ENCODE results near the gene ASPG. TPM values are rescaled to one million over a fixed set of nuclear protein-coding genes. Genes with fewer than 3 reads are reported as not detected.

Gene ASPG
- total RNA-seq, 1 experiment from 2014 or later, result not detected

DNA sequence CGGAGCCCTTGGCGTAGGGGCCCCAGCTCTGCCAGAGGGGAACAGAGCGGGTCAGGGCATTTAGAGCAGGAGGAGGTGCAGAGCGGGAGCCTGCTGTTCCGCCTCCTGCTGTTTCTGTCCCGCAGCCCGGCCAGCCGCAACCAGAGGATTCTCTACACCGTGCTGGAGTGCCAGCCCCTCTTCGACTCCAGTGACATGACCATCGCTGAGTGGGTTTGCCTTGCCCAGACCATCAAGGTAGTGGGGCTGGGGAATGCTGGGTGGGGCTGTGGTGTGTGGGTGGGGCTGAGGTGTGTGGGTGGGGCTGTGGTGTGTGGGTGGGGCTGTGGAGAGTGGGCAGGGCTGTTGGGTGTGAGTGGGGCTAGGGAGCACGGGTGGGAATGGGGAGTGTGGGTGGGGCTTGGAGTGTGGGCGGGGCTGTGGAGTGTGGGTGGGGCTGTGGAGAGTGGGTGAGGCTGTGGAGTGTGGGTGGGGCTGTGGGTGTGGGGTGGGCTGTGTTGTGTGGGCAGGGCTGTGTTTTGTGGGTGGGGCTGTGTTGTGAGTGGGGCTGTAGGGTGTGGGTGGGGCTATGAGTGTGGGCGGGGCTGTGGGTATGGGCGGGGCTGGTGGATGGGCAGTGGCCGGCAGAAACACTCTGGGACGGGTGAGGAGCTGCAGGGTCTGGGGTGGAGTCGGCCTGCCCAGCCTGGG lies 8.0 kb downstream of the ASPG start:
- no peak for DNase-seq (ENCODE audit: low spot score)

DNA sequence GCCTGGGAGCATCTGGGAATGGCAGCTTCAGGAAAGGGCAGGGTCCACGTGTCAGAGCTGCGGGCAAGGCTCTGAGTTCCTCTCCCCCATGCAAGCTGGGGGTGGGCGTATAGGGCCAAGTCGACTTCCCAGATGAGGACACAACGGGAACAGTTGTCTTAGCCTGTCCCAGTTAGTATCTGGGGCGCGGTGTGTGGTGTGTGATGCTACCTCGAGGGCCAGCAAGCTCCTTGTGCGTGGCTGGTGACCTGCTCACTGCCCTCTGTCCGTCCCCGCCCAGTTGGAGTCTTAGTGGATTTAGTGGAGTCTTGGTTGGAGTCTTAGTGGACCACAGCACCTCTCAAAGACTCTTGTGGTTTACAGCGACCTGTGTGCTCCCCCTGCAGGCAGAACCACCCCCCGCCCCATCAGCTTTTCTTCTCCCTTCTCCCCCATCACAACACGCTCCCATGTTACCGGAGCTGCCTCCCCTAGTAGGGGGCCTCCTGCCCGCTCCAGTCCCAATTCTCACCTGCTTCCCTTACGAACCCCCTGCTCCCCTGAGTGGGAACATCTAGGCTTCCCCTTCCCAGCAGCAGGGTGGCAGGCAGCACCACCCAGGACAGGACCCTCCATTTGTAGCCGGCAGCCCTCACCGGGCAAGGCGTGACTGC lies 8.7 kb downstream of the ASPG start:
- DNase-seq (ENCODE audit: low spot score), result no peak

DNA sequence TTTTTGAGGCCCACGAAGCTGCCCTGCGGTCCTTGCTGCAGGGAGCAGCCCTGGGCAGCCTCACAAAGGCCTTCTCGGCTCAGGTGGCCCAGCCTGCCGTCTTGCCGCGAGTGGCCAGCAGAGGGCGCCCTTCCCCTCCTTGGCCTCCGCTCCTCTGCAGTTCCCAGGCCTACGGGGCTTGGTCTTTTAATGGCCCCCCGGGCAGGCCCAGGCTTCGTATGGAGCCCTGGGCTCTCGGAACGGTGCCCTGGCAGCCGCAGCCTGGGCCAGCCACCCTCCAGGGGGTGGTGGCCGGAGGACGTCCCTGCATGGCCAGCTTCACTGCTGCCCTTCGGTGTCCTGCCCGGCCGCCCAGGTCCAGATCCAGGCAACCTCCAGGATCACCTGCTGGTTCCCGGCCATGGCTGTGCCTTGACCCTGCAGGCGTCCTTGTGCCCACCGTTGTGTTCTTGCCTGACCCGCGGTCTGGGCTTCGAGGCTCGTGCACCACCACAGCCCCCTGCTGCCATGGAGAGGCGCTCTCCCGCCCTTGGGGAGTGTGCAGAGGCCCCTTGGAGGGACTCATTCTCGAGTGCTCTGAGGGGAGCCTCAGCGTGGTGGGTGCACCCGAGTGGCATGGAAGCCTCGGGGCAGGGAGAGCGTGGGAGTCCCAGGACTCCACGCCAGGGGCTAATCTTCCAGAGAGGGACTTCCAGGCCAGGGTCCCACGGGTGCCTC lies 9.4 kb downstream of the ASPG start:
- peak; percentile 53 for DNase-seq (ENCODE audit: low spot score)

DNA sequence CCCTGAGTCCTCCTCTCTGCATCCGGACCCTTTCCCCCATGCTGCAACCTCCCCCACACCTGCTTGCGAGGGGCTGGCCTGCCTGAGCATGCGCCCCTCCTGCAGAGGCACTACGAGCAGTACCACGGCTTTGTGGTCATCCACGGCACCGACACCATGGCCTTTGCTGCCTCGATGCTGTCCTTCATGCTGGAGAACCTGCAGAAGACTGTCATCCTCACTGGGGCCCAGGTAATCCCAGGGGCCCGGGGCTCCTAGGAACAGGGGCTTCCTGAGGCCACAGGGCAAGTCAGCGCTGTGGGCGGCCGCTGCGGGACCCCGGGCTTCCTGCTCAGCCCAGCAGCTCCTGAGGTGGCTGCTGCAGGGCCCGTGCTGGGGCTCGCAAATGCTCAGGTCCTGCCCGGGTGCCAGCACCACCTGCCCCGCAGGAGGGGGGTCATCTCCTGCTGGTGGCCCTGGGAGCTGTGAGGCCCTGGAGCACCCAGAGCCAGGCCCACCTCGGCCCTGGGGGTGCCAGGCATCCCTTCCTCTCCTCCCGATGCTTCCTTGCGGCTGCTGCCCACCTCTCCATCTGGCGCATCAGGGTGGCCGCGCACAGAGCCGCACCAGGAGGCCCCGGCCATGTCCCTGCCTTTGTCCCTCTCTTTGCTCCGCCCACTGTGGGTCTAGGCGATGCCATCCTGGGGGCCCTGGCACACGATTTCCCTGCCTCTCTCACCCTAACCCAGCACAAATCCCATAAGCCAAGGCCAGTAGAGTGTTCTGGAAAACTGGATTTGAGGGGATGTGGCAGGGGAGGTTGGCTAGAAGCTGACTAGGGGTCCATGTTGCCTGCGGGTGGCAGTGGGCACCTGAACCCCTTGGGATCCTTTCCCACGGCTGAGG lies 10.2 kb downstream of the ASPG start:
- no peak for DNase-seq (ENCODE audit: low spot score)

DNA sequence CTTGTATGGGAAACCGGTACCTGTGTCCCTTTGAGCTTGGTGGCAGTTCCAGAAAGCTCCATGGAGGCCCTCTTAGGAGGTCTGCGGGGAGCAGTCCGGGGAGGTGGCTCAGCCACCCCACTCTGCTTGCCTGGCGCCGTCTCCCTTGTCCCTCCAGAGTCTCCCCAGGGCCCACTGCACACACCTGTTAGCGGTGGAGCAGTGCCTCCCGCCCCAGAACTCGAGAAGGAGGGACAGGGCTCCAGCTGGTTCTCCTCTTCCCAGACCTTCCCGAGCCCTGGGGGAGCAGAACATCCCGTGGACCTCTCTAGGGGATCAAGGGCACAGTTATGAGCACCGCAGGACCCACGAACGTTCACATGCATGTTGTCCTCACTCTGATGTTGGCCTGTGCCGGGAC lies 10.8 kb downstream of the ASPG start:
- DNase-seq (ENCODE audit: low spot score), result no peak

DNA sequence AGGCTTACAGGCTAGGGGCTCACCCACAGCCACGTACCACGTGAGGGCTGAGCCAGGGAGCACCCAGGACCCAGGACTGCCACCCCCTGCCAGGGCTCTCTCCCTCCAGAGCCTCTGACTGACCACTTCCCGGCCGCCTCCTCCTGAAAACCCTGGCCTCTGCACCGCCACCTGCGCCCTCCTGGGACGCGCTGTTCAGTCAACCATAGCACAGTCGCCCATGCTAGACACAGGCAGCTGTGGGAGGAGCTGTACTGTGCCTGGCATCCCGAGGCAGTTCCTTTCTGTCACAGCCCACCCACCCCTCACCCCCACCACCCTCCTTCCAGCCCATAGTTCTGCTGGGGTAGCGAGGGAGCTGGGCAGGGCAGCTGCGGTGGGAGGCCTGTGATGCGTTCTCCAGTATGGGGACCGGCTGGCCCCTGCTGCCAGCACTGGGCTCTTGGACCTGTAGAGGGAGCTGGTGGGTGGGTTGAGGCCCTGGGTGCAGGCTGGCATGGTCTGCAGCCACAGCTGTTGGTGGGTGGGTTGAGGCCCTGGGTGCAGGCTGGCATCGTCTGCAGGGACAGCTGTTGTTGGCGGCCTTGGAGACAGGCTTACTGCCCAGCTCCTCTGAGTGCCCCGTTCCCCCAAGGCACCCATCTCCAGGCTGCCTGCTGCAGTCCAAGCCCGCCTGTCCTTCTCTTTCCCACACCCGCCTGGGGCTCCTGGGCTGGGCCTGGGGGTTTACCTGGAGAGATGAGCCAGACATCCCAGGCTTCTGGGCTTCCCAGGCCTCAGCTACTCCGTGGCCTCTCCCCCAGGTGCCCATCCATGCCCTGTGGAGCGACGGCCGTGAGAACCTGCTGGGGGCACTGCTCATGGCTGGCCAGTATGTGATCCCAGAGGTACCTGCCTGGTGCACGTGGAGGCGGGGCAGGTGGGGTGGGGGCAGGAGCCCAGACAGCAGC lies 11.5 kb downstream of the ASPG start:
- DNase-seq (ENCODE audit: low spot score), result no peak

DNA sequence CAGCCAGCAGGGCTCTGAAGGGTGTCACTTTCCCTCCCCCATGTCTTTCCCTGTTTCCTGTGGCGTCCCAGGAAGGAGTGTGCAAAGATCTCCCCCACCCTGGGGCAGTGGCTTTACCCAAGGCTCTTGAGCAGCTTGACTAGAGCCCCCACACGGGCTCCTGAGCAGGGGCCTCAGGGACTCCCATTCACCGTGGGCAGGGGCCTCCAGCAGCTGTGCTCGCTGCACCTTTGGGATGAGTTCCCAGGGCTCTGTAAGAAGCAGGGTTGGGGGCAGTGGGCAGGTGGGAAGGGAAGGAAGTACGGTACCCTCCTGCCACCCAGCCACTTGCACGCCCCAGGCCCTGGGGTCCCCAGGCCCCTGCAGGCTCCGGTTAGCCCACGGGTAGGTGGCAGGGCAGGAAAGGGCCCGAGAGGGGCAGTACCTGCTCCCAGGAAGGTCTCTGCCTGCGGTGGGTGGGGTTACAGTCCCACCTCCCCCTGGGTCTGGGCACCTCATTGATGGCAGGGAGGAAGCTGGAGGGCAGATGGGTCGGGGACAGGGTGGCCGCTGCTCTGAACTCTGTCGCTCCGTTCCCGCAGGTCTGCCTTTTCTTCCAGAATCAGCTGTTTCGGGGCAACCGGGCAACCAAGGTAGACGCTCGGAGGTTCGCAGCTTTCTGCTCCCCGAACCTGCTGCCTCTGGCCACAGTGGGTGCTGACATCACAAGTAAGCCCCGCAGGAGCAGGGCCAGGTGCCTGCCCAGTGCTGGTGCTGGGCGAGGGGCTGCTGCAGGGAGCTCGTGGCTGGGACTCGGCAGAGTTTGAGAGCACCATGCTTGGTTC lies 13.0 kb downstream of the ASPG start:
- DNase-seq (ENCODE audit: low spot score), result no peak

DNA sequence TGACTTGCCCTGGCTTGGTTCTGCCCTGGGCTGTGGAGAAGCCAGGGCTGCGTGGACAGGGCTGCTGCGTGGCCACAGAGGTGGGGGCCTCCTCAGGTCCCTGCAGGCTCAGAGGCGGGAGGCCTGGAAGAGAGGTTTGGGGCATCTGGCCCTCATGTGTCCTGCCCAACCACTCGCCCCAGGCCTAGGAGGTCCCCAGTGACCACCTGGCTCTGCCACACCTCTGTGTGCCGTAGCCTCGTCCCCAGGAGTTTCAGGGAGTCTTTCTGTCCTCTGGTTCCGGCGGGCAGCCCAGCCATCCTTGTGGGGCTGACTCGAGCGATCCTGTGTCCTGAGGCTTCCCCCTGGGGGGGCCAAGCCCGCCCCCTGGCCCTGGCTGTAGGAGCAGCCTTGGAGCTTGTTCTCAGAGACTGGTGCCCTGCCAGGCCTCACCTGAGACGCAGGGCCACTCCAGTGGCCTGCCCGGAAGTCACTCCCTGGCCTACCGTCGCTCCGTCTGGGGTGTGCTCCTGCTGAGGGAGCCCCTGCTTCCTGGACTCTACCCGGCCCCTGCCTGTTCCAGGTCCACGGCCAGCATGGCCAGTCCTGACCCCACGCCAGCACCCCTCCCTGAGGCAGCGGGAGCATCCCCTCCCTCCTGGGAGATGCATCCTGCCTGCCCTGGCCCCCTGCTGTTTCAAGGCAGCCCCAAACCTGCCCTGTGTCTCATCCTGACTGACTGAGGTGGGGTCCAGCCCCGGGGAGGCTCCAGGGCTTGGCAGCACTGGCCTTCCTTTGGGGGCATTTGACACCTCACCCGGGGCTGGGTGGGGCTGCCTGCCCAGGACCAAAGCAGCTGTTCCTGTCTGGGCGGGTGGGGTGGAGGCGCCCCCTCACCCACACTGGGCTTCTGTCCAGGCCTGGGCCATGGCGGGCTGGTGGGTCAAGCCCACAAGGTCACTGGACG lies 13.9 kb downstream of the ASPG start:
- DNase-seq (ENCODE audit: low spot score), result no peak

DNA sequence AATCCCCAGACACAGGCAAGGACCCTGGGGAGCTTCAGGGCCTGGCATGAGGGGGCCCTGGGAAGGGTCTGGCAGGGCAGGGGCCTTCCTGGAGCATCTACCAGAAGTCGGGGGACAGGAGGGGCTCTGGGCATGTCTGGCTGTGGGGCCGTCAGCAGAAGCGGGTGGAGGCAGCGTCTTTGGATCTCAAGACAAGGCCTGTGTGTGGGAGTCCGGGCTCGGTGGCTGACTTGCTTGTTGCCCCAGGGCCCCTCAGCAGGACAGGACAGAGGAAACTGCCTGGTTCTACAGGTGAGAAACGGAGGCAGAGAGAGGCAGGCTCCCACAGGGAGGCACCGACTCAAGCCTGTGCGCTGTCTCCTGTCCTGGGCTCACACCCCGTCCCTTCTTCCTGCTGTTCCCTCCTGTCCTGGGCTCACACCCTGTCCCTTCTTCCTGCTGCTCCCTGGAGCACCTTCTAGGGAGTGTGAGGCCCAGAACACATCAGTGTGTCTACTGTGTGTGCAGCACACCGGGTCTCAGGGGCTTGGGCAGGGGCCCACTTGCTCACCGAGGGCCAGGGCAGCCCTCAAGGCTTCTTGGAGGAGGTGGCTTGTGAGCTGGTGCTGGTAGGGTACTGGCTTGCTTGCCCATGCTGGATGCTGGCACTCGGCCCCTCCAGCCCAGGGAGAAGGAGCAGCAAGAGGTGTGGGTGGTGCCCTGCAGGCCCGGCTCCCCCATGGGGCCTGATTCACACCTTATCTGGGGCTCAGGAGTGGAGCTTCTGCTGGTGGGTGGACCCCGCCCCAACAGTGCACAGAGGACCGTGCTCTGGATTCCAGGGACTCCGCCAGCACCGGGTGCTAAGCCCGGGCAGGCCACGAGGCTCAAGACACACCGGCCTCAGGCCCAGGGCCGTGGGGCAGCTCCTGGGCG lies 14.9 kb downstream of the ASPG start:
- no peak for DNase-seq (ENCODE audit: low spot score)

DNA sequence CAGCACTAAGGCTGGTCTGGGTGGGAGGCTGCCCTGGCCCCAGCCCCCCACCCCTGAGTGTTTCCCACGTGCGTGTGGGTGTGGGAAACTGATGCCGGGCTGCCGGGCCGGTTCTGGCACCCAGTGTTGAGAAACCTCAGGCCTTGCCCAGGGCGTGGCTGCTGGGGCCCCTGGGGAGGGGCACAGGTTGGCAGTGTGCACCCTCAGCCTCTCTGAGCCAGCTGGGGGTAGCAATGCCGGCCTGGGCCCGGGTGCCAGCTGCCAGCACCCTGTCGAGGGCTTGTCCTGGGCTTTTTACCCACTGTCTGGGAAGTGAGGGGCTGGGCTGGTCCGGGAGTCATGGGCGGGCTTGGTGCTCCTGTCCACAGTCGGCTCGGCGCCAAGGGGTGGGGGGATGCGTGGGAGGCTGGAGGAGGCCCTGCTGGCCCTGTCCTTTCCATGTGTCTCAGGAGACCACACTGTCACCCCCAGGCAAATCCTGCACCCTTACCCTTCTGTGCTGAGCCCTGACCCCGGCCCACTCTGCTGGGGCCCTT lies 15.7 kb downstream of the ASPG start:
- no peak for DNase-seq (ENCODE audit: low spot score)

DNA sequence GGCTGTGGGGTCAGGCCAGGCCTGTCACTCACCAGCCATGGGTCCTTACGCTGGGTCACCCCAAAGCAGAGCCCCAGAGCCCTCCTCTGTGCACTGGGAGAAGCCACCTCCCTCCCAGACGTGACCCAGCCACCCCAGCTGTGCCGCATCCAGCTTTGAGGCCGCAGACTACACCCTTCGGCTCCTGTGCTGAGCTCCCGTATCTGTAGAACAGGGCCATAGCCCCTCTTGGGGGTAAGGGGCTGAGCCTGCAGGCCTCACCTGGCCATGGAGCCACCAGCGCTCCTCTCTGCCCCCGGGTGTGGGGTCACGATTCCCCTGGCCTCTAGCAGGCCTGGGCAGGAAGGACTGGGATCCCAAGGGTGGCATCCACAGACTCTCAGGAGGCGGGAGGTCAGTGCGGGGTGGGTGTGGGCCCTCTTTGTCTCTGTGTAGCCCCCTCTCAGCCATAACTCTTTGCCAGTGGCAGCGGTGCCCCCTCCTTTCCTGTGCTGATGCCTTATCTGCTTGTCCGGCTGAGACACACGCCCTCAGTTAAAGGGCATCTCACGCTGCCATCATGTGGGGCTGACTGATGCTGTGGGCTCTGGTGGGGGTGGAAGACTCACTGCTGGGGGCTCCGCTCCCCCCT lies 16.3 kb downstream of the ASPG start:
- no peak for DNase-seq (ENCODE audit: low spot score)

DNA sequence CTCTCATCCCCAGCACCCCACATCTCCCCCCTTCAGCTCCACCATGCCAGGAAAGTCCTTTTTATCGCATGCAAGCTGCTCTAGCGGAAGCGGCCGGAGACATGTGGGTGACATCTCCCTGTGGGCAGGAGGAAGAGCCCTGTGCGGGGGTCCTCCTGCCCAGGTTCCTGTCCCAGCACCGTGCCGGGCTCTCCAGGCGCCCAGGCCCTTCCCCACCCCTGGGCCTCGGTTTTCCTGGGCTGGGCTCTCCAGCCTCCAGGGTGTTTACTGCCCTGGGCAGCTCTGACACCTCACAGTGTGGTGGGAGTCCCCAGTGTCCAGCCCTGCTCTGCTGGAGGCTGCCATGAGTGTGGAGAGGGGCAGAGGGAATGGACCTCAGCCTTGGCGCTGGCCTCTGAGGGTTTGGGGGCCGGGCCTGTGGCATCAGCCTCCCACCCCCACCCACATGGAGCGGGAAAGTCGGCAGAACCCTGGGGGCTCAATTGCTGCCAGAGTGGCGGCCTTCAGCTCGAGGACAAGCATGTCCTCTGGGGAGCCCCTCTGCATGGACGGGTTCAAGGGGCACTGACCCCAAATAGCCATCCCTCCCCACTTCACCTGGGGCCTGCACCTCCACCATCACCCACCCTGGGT lies 16.9 kb downstream of the ASPG start:
- no peak for DNase-seq (ENCODE audit: low spot score)

DNA sequence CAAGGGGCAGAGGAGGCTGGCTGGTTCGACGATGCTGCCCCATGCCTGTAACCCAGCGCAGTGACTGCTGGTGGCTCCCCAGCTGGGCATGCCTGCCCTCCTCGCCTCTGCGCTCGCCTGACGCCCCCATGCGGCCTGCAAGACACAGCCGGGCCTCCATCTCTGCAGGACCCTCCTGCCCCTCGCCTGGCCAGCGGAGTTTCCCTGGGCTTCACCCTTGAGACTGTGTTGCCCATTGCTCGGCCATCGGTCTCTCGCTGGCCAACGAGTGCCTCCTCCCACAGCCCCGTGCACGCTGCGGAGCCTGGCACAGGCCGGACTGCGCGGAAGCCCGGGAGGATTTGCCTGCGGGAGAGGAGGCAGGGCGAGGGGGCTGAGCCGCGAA lies 17.6 kb downstream of the ASPG start:
- DNase-seq (ENCODE audit: low spot score), result no peak

DNA sequence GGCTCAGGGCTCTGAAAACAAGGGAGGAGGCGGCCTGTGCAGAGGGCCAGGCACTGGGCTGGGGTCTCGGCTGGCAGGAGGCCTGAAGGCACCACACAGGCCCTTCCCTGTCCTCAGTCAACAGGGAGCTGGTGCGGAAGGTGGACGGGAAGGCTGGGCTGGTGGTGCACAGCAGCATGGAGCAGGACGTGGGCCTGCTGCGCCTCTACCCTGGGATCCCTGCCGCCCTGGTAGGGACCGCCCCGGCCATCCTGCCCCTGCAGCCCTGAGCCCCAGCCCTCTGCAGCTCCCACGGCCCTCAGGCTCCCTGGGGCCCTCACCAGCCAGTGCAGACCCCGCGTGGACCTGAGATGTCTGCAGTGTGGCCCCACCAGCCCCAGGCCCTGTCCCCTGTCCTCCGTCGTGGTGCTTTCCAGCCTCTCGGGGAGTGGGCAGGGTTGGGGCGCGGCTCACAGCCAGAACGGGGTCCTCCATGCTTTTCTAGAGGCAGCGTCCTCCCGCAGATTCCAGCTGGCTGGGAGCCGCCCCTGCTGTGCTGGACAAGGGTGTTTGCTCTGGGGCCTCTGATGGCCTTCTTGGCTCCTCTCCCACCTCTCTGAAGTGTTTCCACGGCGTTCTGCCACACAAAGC lies 18.1 kb downstream of the ASPG start:
- no peak for DNase-seq (ENCODE audit: low spot score)

DNA sequence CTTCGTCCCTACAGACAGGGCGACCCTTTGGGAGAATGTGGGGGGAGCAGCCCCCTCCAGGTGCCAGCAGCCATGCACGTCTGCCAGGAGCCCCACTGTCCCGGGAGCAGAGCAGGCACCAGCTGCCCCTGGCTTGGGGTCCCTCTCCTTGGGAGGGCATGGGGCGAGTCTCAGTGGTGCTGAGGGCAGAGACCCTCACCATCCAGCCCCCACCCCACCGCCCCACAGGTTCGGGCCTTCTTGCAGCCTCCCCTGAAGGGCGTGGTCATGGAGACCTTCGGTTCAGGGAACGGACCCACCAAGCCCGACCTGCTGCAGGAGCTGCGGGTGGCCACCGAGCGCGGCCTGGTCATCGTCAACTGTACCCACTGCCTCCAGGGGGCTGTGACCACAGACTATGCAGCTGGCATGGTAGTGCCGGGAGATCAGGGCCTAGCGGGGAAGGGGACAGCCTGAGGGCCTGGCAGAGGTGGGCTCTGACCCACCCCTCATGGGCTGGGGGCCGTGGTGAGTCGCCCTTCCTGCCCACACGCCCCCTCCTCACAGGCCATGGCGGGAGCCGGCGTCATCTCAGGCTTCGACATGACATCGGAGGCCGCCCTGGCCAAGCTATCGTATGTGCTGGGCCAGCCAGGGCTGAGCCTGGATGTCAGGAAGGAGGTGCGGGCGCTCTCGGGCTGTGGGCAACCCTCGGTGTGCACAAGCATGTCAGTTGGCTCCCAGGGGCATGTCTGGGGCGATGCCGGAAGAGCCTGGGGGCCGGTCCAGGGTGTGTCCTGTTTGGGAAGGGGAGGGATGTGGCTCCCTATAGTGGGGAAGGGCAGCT lies 18.8 kb downstream of the ASPG start:
- no peak for DNase-seq (ENCODE audit: low spot score)

Measured in HT-29 (cell line).